NOMO-1 (cell line): ENCODE results near the gene SLC13A3.

ENCODE experiments used
- DNase-seq, 2 experiments: peaks; one replicate each; lab custom pipeline; 2025; ENCODE audit not compliant: unreplicated experiment in 2 of 2; lab: John Stamatoyannopoulos, UW

Gene SLC13A3

GRCh38 chr20:46584508-46584907 lies 66.8 kb downstream of the SLC13A3 start:
- no peak for DNase-seq

DNA sequence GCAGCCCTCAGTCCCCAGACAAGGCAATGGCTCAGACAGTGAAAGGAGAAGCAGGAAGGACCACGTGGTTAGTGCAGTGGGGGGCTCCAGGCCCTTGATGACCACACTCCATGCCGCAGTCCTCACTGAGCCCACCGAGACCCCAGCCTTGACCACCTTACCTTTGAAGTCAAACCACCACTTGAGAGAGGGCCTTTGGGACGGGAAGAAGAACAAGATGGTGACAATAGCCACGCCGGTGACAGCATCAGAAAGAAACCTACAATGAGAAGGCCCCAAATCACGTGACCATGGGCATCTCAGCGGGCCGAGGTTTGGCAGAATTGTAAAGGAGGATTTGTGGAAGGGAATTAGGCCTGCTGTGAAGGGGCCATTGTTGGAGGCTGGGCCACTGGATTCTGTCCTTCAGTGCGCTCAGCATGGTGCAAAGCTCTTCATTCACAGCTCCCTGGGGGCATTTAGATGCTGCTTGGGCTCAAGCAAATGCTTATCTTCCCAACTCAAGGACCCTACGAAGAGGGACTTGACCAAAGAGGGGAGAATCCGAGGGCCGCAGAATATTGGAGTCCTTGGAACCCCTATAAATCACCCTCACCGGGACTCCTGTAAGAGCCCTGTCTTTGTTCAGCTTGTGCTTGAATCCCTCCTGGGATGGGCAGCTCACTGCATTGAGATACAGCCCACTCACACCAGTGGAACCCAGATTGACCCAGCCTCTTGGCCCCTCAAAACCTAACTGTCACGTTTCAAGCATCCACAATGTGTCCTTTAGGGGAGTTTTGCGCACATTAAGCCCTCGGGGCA lies 67.6 kb downstream of the SLC13A3 start:
- DNase-seq = no peak

- DNase-seq = no peak
These were observed 68.6 kb downstream of the SLC13A3 start for GRCh38 chr20:46582648-46583047.

GRCh38 chr20:46581391-46581790 lies 69.9 kb downstream of the SLC13A3 start:
- DNase-seq = no peak

DNA sequence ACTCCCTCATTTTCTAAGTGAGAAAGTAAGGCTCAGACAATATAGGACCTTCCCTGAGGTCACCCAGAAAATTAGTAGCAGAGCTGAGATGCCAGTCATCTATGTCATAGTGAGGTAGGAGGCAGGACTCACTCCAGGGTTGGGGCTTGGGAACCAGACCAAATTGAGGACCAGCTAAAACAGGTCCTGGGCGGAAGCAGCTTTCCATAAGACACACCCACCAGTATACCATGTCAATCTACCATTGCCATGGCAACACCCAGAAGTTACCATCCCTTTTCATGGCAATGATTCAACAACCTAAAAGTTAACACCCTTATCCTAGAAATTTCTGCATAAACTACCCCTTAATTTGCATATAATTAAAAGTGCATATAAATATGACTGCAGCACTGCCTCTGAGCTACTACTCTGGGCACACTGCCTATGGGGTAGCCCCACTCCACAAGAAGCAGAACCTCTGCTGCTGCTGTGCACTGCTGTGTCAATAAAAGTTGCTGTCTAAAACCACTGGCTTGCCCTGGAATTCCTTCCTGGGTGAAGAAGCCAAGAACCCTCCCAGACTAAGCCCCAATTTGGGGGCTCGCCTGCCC lies 70.5 kb downstream of the SLC13A3 start:
- no peak for DNase-seq

GRCh38 chr20:46578745-46579144 lies 72.5 kb downstream of the SLC13A3 start:
- no peak for DNase-seq

DNA sequence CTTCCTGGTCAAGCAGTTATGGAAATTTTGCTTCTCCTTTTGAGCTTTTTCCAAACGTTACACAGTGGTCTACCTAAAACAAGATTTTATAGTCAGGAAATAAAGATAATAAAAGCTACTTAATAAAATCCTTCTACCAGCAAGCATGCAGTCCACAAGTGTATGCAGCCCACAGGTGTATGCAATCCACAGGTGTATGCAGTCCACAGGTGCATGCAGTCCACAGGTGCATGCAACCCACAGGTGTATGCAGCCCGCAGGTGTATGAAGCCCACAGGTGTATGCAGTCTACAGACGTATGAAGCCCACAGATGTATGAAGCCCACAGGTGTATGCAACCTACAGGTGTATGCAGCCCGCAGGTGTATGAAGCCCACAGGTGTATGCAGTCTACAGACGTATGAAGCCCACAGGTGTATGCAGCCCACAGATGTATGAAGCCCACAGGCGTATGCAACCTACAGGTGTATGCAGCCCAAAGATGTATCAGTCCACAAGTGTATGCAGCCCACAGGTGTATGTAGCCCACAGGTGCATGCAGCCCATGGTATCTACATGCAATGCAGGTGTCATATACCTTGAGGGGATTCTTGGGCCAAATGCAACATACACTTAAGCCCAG lies 74.4 kb downstream of the SLC13A3 start:
- DNase-seq = no peak

DNA sequence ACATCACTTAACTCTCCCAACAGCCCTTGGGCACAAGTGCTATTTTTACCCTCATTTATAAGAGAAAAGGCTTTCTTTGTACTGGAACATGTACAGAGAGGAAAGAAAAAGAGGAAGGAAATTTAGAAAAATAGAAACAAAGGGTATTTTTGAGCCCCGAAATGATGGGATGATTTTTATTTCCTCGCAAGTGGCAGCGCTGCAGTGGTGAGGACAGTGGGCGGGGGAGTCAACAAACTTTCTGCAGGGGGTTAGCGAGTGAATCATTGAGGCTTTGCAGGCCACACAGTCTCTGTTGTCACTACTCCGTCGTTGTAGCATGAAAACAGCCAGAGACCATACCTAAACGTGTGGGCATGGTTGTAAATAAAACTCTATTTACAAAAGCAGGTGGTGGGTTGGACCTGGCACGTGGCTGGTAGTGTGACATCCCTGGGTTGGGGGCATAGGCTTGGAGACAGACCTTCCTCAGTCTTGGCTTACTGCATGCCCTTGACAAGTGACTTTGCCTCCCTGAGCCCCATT lies 75.3 kb downstream of the SLC13A3 start:
- peak in 1 of 2 experiments; percentile 50 for DNase-seq

DNA sequence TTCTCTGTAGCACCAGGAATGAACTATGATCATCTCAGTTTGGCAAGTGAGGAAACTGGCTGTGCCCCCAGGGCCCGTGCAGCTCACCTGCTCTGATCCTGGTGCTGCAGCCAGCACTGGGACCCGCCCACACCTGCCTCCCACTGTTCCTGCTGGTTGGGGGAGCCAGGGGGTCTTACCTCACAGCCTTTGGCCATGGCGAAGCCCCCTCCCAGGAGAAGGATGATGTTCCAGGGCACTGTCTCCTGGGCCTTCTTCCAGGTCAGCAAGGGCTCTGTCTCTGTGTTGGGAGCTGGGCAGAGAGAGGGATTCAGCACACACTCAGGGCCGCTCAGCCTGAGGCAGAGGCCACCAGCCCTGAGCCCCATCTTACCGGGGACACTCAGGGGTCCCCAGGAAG lies 75.9 kb downstream of the SLC13A3 start:
- DNase-seq = no peak

GRCh38 chr20:46573788-46574584 lies 77.3 kb downstream of the SLC13A3 start:
- DNase-seq = peak; percentile 15 to 28

- no peak for DNase-seq
These were observed 78.0 kb downstream of the SLC13A3 start for GRCh38 chr20:46573234-46573633.

GRCh38 chr20:46572790-46573189 lies 78.5 kb downstream of the SLC13A3 start:
- DNase-seq = no peak

- DNase-seq = no peak
These were observed 79.1 kb downstream of the SLC13A3 start for GRCh38 chr20:46572153-46572552.

- no peak for DNase-seq
These were observed 79.8 kb downstream of the SLC13A3 start for GRCh38 chr20:46571418-46571817.

- DNase-seq = no peak
These were observed 80.3 kb downstream of the SLC13A3 start for GRCh38 chr20:46570956-46571355.

GRCh38 chr20:46569961-46570360 lies 81.3 kb downstream of the SLC13A3 start:
- DNase-seq = no peak

DNA sequence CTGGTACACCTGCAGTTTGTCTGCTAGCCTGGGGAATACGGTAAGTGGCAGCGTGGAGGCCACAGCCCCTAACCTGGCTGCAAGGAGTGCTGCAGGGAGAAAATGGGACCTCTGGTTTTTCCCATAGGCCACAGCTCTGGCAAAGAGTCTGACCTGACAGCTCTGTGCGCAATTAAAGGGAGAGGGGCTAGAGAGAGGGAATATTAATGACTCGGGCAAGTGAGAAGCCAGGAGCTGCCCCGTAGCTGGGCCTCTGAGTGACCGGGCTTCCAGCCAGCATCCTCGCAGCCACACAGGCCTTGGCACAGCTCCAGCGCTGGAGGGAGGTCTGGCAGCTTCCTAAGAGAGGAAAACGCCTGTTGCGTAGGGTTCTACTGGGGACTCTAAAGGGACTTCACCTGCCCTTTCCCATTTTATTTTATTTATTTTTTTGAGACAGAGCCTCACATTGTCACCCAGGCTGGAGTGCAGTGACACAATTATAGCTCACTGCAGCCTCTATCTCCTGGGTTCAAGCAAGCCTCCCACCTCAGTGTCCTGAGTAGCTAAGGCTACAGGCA lies 82.6 kb downstream of the SLC13A3 start:
- no peak for DNase-seq

GRCh38 chr20:46566125-46566524 lies 85.1 kb downstream of the SLC13A3 start:
- DNase-seq = no peak

GRCh38 chr20:46564241-46564957 lies 86.9 kb downstream of the SLC13A3 start:
- no peak for DNase-seq

GRCh38 chr20:46563860-46564221 lies 87.4 kb downstream of the SLC13A3 start:
- no peak for DNase-seq
